GM18526 (cell line): ENCODE measurements around the gene NFASC.

Experiments used
- POLR2A ChIP-seq: IDR thresholded peaks from 3 replicates; pipeline ENCODE4 v1.6.1; 2011; ENCODE audit not compliant: insufficient read length; ENCODE audit errors: extremely low read depth

Gene NFASC

DNA sequence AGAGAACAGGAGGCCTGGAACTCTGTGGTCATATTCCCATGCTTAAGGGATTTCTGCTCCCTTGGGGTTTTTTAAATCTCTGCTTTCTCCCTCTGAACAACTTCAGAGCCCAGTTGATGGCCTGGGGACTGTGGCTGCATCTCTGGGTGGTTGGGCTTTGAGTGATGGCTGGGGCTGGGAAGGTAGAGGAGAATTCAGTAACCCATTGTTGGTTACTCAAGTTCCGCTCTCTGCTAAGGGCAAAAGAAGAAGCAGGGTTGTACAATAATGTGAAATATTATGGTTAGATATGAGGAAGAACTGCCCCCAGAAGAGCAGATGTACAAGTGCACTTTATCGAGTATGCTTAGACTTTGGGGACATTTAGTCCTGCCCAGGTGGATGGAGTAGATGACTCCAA lies 100.3 kb downstream of the NFASC start:
- no peak for TF ChIP-seq POLR2A

DNA sequence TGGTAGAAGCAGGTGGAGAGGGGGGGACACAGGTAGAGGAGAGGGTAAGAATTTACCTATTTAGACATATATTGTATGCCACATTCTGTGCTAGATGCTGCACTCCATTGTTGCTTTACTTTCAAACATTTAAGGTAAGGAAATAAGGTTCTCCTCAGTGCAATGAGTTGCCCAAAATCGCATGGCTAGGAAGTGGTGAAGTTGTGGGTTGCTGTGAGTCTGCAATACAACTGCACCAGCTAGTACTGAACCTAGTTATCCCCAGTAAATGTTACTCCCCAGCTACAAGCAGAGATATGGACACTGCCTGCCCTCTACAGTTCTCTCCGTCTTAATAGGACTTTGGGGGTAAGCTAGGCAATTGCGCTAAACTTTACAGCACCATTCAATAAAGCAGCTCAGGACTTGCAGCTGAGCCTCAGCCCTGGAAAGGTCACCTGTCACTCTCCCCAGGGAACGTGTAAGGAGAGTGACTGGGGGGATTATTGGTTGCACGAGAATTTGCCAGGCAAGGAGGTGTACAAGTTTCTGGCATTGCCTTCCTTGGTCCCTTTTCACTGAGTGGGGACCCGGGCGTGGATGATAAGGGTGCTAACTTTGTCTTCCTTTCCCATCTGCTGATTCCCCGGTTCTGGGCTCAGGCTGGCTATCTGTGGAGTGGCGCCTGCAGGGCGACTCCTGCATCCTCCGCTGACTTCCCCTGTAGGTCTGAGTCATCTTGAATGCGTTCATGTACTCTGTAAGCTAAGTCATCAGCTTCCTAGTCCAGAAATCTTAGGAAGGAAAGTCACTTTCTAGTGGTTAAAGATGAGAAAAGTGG lies 101.1 kb downstream of the NFASC start:
- no peak for TF ChIP-seq POLR2A

DNA sequence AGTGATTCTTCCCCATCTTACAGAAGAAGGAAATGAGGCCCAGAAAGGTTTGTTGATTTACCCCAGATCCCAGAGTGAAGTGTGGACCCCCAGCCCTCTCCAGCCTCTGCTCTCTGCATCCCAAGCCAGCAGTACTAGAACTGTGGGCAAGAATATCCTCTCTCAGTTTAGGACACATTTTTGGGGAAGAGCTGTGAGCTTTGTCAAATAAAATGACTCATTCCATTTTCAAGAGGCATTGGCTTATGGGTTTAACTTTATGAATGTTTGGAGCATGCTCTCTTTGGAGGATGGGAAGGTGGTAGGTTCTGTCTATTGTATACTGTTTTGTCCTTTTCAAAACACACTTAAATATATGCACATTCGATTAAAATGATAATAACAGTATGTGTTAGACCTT lies 101.8 kb downstream of the NFASC start:
- TF ChIP-seq POLR2A, result no peak

DNA sequence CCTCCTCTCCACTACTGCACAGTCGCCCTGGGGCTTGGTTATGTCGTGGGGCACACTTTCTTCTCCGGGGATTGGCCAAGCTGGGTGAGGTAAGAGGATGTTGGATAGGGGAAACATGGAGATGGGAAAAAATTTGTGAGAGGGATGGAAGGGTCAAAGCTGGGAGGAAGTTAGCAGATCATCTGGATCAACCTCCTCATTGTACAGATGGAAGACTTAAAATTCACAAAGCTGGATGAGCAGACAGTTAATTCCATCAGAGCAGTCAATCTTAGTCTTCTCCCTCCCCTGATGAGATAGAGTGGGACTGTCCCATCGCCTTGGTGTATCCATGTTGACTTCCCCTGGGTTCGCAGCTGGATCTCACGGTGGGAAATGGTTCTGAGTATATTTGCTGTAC lies 102.8 kb downstream of the NFASC start:
- no peak for TF ChIP-seq POLR2A

DNA sequence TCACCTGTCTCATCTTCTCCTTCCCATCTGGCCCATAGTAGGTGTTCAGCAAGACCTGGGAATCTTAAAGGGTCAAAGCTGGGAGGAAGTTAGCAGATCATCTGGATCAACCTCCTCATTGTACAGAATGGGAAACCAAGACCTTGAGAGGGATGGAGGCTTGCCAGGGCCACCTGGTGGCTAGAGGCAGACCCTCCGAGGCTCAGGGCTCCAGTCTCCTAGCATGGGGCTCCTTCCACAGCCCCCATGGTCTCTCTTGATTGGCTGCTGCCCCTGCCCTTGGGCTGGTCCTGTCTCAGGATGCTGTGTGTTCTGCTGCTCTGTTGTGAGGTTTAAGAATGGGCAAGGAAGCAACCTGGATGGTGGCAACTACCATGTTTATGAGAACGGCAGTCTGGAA lies 103.7 kb downstream of the NFASC start:
- TF ChIP-seq POLR2A, result no peak

DNA sequence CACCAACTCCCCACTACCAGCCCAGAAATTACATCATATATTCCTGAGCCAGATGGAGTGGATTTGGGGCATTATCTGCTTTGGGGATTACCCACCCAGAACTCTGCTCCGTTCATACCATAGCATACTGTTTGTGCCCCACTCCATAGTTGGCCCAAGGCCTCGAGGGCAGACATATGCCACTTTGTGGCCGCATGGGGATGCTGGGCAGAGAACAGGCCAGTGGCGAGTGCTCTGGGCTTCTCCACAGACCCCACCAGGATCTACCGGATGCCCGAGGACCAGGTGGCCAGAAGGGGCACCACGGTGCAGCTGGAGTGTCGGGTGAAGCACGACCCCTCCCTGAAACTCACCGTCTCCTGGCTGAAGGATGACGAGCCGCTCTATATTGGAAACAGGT lies 104.4 kb downstream of the NFASC start:
- TF ChIP-seq POLR2A, result no peak

DNA sequence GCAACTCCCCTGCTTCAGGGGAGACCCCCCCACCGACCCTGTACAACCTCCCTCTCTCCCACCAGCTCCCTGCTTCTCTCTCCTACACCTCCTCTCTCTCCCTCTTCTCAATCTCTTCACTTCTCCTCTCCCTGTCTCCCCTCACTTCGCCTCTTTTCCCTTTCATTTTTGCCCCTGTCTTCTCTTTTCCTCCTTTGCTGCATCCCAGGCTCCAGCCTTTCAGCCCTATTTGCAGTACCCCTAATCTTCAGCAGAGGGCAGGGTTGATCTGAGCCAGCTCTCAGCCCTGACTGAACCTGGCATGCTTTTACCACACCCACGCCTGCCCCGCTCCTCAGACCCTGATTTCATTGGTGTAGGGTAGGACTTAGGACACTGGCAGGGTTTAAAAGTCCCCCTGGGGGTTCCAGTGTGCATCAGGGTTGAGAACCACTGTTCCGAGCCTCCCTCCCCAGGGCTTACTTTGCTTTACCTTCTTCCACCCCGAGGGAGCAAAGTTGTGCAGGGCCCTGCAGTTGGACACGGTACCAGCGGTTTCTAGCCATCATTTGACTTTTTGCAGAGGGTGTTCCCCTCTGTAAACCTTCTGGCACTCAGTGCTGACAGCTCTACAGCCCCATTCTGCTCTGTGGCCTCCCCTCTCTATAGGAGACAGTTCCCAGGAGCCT lies 105.0 kb downstream of the NFASC start:
- TF ChIP-seq POLR2A, result no peak

DNA sequence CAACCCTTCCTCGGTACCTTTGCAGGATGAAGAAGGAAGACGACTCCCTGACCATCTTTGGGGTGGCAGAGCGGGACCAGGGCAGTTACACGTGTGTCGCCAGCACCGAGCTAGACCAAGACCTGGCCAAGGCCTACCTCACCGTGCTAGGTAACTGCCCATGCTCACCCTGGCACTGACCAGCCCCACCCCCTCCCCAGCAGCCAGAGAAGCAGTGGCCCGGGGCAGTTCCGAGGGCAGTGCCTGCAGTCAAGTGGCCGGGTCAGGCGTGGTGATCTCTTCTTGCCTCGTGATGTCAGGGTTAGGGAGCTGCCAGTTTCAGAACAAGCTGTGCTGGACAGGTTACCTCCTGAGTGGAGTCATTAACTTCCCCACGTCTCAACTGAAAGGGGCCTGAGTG lies 106.0 kb downstream of the NFASC start:
- no peak for TF ChIP-seq POLR2A

DNA sequence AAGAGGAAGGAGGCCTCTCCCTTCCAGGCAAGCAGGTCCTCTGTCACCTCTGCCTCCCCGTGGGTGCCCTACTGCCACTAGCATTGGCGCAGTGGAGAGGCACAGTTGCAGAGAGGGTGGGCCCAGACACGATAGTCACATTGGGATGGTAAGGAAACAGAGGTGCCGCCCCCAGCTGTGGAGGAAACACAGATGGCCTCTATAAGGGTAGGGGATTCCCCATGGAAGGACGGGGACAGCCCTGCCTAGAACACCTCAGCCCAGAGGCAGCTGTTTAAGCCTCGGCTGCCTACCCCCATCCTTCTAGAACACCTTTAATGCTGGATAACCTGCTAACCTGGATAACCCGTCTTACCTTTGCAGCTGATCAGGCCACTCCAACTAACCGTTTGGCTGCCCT lies 106.7 kb downstream of the NFASC start:
- TF ChIP-seq POLR2A, result no peak

DNA sequence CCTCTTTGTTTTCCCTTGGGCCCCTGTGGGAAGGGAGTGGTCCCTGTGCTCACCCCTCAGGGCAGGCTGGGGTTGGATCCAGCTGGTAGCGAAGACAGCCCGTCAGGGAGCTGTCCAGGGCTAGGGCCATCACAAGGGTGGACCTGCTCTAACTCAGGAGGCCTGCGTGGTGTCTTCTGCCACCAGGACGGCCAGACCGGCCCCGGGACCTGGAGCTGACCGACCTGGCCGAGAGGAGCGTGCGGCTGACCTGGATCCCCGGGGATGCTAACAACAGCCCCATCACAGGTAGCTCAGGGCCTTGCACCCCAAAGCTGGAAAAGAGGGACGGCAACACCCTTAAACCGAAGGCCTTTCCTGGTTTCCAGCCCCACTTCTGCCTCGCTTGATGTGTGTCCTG lies 108.1 kb downstream of the NFASC start:
- TF ChIP-seq POLR2A, result no peak

DNA sequence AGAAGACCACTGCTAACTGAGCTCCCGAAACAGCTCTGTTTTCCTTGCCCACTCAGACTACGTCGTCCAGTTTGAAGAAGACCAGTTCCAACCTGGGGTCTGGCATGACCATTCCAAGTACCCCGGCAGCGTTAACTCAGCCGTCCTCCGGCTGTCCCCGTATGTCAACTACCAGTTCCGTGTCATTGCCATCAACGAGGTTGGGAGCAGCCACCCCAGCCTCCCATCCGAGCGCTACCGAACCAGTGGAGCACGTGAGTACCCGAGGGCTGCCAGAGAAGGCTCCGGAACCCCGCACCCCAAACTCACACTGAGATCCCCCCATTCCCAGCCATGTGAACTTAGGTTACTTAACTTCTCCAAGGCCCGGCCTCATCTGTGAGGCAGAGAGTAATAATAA lies 108.6 kb downstream of the NFASC start:
- no peak for TF ChIP-seq POLR2A

DNA sequence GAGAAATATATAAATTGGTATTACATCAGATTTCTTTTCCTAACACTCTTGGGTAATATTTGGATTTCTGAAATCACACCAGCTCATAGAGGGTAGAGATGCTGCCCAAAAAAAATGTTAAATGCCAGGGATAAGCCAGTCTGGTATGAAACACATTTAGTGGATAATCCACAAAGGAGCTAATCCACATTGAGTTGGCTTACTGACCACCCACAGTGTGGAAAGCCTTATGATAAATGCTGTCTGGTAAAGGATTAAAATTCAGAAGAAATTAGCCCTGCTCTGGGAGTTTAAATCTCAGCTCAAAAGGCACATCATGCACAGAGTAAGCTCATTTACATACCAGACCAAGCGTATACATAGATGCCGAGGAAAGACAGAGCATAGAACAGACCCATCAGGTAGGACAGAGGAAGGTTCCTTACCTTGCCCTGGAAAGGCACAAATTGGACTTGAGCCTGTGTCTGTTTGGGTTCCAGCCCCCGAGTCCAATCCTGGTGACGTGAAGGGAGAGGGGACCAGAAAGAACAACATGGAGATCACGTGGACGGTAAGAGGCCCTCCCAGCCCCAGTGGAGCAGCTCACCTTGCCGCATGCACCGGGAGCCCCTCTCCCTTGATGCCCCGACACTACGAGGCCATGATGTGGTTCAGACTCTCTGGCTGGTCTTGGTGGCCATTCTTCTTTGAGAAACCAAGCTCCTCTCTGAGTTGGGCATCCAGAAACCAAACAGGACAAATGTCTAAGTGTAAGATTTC lies 109.4 kb downstream of the NFASC start:
- no peak for TF ChIP-seq POLR2A

DNA sequence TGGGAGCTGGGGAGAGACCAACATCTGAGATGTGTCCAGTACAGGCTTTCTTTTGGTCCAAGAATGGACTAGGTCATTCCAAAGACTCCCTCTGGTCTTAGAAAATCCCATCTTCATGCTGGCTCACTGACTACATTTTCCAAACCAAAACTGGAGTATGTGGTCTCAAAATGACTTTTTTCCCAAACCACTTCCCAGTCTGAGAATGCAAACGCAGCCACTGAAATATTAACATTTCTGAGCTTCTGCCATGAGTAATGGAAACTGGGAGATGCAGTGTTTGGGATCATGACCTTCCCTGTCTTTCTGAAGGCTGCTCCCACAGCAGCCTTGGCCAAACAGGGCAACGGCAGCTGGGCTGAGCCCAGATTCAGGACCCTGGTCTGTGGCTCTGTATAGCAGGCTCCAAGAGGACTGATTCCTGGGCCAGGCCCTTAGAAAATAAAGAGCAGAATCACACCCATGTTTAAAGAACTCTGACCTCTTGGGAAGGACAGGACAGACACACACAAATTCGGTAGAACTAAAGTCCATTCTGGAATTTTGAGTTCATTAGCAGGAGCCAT lies 110.3 kb downstream of the NFASC start:
- no peak for TF ChIP-seq POLR2A

DNA sequence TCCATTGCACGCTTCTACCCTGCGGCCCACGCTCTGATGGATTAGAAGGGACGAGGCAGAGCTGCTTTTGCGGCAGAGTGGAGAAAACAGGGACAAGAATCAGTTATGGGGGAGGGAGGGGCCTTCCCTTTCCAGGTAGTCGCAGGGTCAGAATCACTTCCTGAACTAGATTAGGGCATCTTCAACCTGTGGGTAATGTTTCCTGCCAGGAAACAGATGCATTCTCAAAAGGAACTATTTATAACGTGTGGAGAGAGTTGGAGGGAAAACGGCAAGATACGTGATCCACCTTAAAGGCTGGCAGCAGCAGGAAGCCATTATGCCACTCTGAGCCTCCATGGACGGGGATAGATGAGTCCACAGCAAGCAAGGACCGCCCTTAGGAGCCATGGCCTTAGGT lies 112.5 kb downstream of the NFASC start:
- no peak for TF ChIP-seq POLR2A

DNA sequence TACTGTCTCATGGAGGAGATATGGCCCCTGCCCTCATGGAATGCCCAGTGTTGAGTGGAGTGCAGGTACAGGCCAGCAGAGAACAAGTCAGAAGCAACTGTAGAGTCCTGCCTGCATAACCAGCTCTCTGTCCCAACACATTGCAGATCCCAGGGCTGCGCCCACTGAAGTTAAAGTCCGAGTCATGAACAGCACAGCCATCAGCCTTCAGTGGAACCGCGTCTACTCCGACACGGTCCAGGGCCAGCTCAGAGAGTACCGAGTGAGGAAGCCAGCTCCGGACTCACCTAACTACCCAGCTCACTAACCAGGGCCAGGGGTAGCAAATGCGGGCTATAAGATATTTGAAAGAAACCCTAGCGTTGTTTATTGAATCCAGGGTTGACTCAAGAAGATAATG lies 113.2 kb downstream of the NFASC start:
- TF ChIP-seq POLR2A, result no peak

DNA sequence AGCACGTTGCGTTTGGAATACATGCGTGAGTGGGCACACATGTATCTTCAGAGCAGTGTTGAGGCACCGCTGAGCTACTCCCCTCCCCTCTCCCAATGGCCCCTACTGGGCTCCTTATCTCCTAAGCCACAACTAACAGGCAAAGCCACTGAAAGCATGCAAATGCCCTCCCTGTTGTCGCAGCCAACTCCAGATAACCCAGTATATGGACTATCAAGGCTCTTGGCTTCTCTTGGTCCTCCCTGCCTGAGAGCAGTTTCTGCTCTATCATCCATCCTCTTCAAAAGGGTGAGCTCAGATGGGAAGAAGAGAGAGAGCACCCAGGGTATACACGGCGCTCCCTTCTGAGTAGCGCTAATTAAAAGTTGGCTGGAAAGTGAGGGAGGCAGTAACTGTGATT lies 113.8 kb downstream of the NFASC start:
- TF ChIP-seq POLR2A, result no peak
